ENCODE measurements around the gene EGFR.

EGFR gene

GRCh38 chr7:55150709-55151451, 132.1 kb downstream of the EGFR start:
- ATAC-seq = no peak
- TF ChIP-seq ZNF8 (CRISPR knock-in tag; IDR thresholded peaks at IDR 0.05) = no peak
- no peak for TF ChIP-seq TCF4 (CRISPR knock-in tag; IDR thresholded peaks at IDR 0.05; ENCODE audit: borderline replicate concordance)
- TF ChIP-seq ZNF565 (CRISPR knock-in tag; conservative IDR thresholded peaks at IDR 0.05; ENCODE audit: low read depth) = no peak
- no peak for TF ChIP-seq OSR1 (CRISPR knock-in tag; IDR thresholded peaks at IDR 0.05)
- no peak for TF ChIP-seq BACH2 (CRISPR knock-in tag; IDR thresholded peaks at IDR 0.05; ENCODE audit: borderline replicate concordance)
- TF ChIP-seq TOX (CRISPR knock-in tag; IDR thresholded peaks at IDR 0.05; ENCODE audit: borderline replicate concordance) = no peak
- TF ChIP-seq, protein P1, sequence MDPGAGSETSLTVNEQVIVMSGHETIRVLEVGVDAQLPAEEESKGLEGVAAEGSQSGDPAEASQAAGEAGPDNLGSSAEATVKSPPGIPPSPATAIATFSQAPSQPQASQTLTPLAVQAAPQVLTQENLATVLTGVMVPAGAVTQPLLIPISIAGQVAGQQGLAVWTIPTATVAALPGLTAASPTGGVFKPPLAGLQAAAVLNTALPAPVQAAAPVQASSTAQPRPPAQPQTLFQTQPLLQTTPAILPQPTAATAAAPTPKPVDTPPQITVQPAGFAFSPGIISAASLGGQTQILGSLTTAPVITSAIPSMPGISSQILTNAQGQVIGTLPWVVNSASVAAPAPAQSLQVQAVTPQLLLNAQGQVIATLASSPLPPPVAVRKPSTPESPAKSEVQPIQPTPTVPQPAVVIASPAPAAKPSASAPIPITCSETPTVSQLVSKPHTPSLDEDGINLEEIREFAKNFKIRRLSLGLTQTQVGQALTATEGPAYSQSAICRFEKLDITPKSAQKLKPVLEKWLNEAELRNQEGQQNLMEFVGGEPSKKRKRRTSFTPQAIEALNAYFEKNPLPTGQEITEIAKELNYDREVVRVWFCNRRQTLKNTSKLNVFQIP (CRISPR knock-in tag; IDR thresholded peaks at IDR 0.05; ENCODE audit: borderline replicate concordance, low read depth) = no peak
- TF ChIP-seq GLIS3 (CRISPR knock-in tag; IDR thresholded peaks at IDR 0.05) = no peak
- TF ChIP-seq ESRRG (CRISPR knock-in tag; IDR thresholded peaks at IDR 0.05) = no peak
- no peak for TF ChIP-seq SNAI2 (CRISPR knock-in tag; IDR thresholded peaks at IDR 0.05)
- TF ChIP-seq TSHZ2 (CRISPR knock-in tag; IDR thresholded peaks at IDR 0.05) = no peak
- TF ChIP-seq ZFP30 (CRISPR knock-in tag; IDR thresholded peaks at IDR 0.05) = no peak
- no peak for TF ChIP-seq ISL1 (CRISPR knock-in tag; IDR thresholded peaks at IDR 0.05)
- no peak for TF ChIP-seq CSDC2 (CRISPR knock-in tag; IDR thresholded peaks at IDR 0.05)
- TF ChIP-seq, protein P2, sequence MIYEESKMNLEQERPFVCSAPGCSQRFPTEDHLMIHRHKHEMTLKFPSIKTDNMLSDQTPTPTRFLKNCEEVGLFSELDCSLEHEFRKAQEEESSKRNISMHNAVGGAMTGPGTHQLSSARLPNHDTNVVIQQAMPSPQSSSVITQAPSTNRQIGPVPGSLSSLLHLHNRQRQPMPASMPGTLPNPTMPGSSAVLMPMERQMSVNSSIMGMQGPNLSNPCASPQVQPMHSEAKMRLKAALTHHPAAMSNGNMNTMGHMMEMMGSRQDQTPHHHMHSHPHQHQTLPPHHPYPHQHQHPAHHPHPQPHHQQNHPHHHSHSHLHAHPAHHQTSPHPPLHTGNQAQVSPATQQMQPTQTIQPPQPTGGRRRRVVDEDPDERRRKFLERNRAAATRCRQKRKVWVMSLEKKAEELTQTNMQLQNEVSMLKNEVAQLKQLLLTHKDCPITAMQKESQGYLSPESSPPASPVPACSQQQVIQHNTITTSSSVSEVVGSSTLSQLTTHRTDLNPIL (CRISPR knock-in tag; IDR thresholded peaks at IDR 0.05; ENCODE audit: low read depth) = no peak
- TF ChIP-seq RARB (CRISPR knock-in tag; IDR thresholded peaks at IDR 0.05) = no peak
- no peak for TF ChIP-seq PPARA (CRISPR knock-in tag; IDR thresholded peaks at IDR 0.05; ENCODE audit: borderline replicate concordance)
- TF ChIP-seq, protein P3, sequence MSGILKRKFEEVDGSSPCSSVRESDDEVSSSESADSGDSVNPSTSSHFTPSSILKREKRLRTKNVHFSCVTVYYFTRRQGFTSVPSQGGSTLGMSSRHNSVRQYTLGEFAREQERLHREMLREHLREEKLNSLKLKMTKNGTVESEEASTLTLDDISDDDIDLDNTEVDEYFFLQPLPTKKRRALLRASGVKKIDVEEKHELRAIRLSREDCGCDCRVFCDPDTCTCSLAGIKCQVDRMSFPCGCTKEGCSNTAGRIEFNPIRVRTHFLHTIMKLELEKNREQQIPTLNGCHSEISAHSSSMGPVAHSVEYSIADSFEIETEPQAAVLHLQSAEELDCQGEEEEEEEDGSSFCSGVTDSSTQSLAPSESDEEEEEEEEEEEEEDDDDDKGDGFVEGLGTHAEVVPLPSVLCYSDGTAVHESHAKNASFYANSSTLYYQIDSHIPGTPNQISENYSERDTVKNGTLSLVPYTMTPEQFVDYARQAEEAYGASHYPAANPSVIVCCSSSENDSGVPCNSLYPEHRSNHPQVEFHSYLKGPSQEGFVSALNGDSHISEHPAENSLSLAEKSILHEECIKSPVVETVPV (CRISPR knock-in tag; IDR thresholded peaks at IDR 0.05) = no peak
- no peak for TF ChIP-seq ZNF70 (CRISPR knock-in tag; IDR thresholded peaks at IDR 0.05)

GRCh38 chr7:55152516-55152915, 133.7 kb downstream of the EGFR start:
- ATAC-seq = no peak; the same call in 2 of the 3 replicates
- TF ChIP-seq PPARA (CRISPR knock-in tag; IDR thresholded peaks at IDR 0.05; ENCODE audit: borderline replicate concordance) (no peak), TCF4 (CRISPR knock-in tag; IDR thresholded peaks at IDR 0.05; ENCODE audit: borderline replicate concordance) (no peak), ZFP3 (CRISPR knock-in tag; IDR thresholded peaks at IDR 0.05) (no peak)

GRCh38 chr7:55154096-55154495, 135.3 kb downstream of the EGFR start:
- ATAC-seq = no peak
- TF ChIP-seq, protein P1 (CRISPR knock-in tag; IDR thresholded peaks at IDR 0.05; ENCODE audit: borderline replicate concordance, low read depth) = no peak
- TF ChIP-seq, protein P2 (CRISPR knock-in tag; IDR thresholded peaks at IDR 0.05; ENCODE audit: low read depth) = no peak
- TF ChIP-seq RARB (CRISPR knock-in tag; IDR thresholded peaks at IDR 0.05) (no peak), ISL1 (CRISPR knock-in tag; IDR thresholded peaks at IDR 0.05) (no peak), ZNF8 (CRISPR knock-in tag; IDR thresholded peaks at IDR 0.05) (no peak), ZNF70 (CRISPR knock-in tag; IDR thresholded peaks at IDR 0.05) (no peak)
- TF ChIP-seq, protein P3 (CRISPR knock-in tag; IDR thresholded peaks at IDR 0.05) = no peak

Data from SK-N-SH treated with all-trans-retinoic acid at 6 μM for 48 hours (cell line).